WTC11 (cell line): Measurements from ENCODE around the gene FYCO1.

ENCODE experiments used
- FOXP4 ChIP-seq: sonication (generic); formaldehyde crosslinking; IDR thresholded peaks from 2 replicates; pipeline ENCODE4 v1.8.0; 2022; ENCODE audit warnings: mild to moderate bottlenecking, missing genetic modification reagents
- RELA ChIP-seq: sonication (generic); formaldehyde crosslinking; IDR thresholded peaks from 2 replicates; pipeline ENCODE4 v1.8.1; 2022; ENCODE audit warnings: missing genetic modification reagents, mild to moderate bottlenecking, borderline replicate concordance
- TF ChIP-seq, protein P1 (sequence below): fragments of 200-600 bp; IDR thresholded peaks from 2 replicates; pipeline ENCODE4 v1.8.0; 2022; ENCODE audit warnings: antibody characterized with exemption
- TF ChIP-seq, protein P2 (sequence below): sonication (generic); formaldehyde crosslinking; IDR thresholded peaks from 2 replicates; pipeline ENCODE4 v1.8.0; 2023; ENCODE audit warnings: missing genetic modification reagents, mild to moderate bottlenecking, borderline replicate concordance

GRCh38 chr3:46031269-46031668 lies 35.6 kb upstream of the FYCO1 start:
- TF ChIP-seq, protein P1, sequence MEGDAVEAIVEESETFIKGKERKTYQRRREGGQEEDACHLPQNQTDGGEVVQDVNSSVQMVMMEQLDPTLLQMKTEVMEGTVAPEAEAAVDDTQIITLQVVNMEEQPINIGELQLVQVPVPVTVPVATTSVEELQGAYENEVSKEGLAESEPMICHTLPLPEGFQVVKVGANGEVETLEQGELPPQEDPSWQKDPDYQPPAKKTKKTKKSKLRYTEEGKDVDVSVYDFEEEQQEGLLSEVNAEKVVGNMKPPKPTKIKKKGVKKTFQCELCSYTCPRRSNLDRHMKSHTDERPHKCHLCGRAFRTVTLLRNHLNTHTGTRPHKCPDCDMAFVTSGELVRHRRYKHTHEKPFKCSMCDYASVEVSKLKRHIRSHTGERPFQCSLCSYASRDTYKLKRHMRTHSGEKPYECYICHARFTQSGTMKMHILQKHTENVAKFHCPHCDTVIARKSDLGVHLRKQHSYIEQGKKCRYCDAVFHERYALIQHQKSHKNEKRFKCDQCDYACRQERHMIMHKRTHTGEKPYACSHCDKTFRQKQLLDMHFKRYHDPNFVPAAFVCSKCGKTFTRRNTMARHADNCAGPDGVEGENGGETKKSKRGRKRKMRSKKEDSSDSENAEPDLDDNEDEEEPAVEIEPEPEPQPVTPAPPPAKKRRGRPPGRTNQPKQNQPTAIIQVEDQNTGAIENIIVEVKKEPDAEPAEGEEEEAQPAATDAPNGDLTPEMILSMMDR = no peak
- TF ChIP-seq FOXP4 (CRISPR knock-in tag) = no peak
- TF ChIP-seq, protein P2, sequence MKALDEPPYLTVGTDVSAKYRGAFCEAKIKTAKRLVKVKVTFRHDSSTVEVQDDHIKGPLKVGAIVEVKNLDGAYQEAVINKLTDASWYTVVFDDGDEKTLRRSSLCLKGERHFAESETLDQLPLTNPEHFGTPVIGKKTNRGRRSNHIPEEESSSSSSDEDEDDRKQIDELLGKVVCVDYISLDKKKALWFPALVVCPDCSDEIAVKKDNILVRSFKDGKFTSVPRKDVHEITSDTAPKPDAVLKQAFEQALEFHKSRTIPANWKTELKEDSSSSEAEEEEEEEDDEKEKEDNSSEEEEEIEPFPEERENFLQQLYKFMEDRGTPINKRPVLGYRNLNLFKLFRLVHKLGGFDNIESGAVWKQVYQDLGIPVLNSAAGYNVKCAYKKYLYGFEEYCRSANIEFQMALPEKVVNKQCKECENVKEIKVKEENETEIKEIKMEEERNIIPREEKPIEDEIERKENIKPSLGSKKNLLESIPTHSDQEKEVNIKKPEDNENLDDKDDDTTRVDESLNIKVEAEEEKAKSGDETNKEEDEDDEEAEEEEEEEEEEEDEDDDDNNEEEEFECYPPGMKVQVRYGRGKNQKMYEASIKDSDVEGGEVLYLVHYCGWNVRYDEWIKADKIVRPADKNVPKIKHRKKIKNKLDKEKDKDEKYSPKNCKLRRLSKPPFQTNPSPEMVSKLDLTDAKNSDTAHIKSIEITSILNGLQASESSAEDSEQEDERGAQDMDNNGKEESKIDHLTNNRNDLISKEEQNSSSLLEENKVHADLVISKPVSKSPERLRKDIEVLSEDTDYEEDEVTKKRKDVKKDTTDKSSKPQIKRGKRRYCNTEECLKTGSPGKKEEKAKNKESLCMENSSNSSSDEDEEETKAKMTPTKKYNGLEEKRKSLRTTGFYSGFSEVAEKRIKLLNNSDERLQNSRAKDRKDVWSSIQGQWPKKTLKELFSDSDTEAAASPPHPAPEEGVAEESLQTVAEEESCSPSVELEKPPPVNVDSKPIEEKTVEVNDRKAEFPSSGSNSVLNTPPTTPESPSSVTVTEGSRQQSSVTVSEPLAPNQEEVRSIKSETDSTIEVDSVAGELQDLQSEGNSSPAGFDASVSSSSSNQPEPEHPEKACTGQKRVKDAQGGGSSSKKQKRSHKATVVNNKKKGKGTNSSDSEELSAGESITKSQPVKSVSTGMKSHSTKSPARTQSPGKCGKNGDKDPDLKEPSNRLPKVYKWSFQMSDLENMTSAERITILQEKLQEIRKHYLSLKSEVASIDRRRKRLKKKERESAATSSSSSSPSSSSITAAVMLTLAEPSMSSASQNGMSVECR (CRISPR knock-in tag) = no peak
- no peak for TF ChIP-seq RELA
